Measurements from ENCODE around the gene RACGAP1.

Gene RACGAP1

DNA sequence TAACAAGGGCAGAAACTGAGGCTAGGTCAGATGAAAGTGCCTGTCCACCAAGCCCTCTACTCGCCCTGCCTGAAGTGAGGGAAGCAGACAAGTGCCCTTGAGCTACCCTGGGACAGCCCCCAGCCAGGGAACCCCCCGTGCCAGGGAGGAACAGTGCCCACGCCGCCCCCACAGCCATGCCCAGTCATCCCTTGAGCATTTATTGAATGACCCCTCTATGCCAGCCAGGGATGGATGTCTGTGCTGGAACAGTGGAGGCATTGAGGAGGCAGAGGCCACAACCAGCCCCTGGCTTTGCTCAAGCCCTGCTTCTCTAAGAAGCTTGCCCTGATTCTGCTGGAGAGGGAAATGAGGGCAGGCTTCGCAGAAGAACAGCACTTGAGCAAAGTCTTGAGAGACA, 56.3 kb downstream of the RACGAP1 start:
- Histone ChIP-seq H4K5ac (ENCODE audit: low read length) (no peak overlapping the region), H2BK120ac (ENCODE audit: low read depth, low read length) (no peak overlapping the region), H4K8ac (ENCODE audit: low read depth, low read length) (no peak overlapping the region), H3K23ac (ENCODE audit: low read length) (no peak overlapping the region), H3K4me2 (ENCODE audit: low read length) (no peak overlapping the region), H3K4me1 (ENCODE audit: control insufficient read depth, low read depth, low read length) (peaks cover 3% of the 10 kb centered on the region), H3K4ac (ENCODE audit: low read depth, low read length) (no peak overlapping the region), H3K79me2 (ENCODE audit: control insufficient read depth, insufficient read depth, low read length) (no peaks in the 10 kb centered on the region), H3K79me1 (ENCODE audit: low read length) (no peaks in the 10 kb centered on the region), H3K36me3 (ENCODE audit: control insufficient read depth, insufficient read depth, low read length) (no peaks in the 10 kb centered on the region), H2AK5ac (ENCODE audit: low read length) (no peak overlapping the region), H3K56ac (ENCODE audit: low read length) (no peak overlapping the region), H2BK5ac (ENCODE audit: low read length) (no peak overlapping the region), H3K9ac (ENCODE audit: low read length) (no peak overlapping the region), H2BK15ac (replicated peaks; ENCODE audit: low read depth) (no peak overlapping the region), H3K27ac (ENCODE audit: low read depth, low read length) (no peak overlapping the region), H3K18ac (ENCODE audit: low read length) (no peak overlapping the region), H3K27me3 (ENCODE audit: insufficient read depth, low read length, poor library complexity) (no peaks in the 10 kb centered on the region), H3K4me3 (ENCODE audit: low read length) (no peak overlapping the region)
- DNase-seq, result no peak
- WGBS (ENCODE audit: extremely low coverage, insufficient coverage, low lambda C conversion rate), result no CpG with 5 or more reads among the region's 5 CpGs

DNA sequence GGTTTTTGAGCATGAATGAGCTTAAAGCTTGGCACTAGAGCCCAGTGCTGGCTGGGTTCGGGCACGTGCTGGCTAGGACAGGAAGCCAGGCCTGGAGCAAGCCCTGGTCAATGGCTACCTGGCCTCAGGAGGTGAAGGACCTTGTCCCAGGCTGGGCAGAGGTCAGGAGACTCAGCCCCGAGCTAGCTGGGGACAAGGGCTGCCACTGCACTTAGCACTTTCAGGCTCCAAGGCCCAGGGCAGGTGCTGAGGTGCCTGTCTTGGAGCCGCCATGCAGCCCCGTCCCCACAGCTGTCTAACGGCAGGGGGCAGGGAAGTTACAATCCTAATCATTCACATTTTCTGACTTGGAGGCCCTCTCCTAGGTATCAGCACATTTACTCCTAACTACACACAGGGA, 56.8 kb downstream of the RACGAP1 start:
- no peak overlapping the region for H3K9ac ChIP-seq (ENCODE audit: low read length)
- no peak overlapping the region for H2BK5ac ChIP-seq (ENCODE audit: low read length)
- H2BK120ac ChIP-seq (ENCODE audit: low read depth, low read length), result no peak overlapping the region
- H3K18ac ChIP-seq (ENCODE audit: low read length), result no peak overlapping the region
- H3K56ac ChIP-seq (ENCODE audit: low read length), result no peak overlapping the region
- no peak for DNase-seq
- H3K23ac ChIP-seq (ENCODE audit: low read length), result no peak overlapping the region
- no peak overlapping the region for H4K5ac ChIP-seq (ENCODE audit: low read length)
- no peak overlapping the region for H3K27ac ChIP-seq (ENCODE audit: low read depth, low read length)
- no peaks in the 10 kb centered on the region for H3K27me3 ChIP-seq (ENCODE audit: insufficient read depth, low read length, poor library complexity)
- H3K4me1 ChIP-seq (ENCODE audit: control insufficient read depth, low read depth, low read length), result peaks cover 3% of the 10 kb centered on the region
- H4K8ac ChIP-seq (ENCODE audit: low read depth, low read length), result no peak overlapping the region
- H3K79me2 ChIP-seq (ENCODE audit: control insufficient read depth, insufficient read depth, low read length), result no peaks in the 10 kb centered on the region
- H2AK5ac ChIP-seq (ENCODE audit: low read length), result no peak overlapping the region
- H3K4me3 ChIP-seq (ENCODE audit: low read length), result no peak overlapping the region
- H3K36me3 ChIP-seq (ENCODE audit: control insufficient read depth, insufficient read depth, low read length), result no peaks in the 10 kb centered on the region
- H3K4me2 ChIP-seq (ENCODE audit: low read length), result no peak overlapping the region
- H3K4ac ChIP-seq (ENCODE audit: low read depth, low read length), result no peak overlapping the region
- H3K79me1 ChIP-seq (ENCODE audit: low read length), result no peaks in the 10 kb centered on the region
- WGBS (ENCODE audit: extremely low coverage, insufficient coverage, low lambda C conversion rate), result no CpG with 5 or more reads among the region's 6 CpGs
- H2BK15ac ChIP-seq (replicated peaks; ENCODE audit: low read depth), result no peak overlapping the region

- no peak overlapping the region for H4K5ac ChIP-seq (ENCODE audit: low read length)
- H3K4me1 ChIP-seq (ENCODE audit: control insufficient read depth, low read depth, low read length), result peaks cover 3% of the 10 kb centered on the region
- H3K56ac ChIP-seq (ENCODE audit: low read length), result peak overlapping the region; percentile 40
- no peak overlapping the region for H3K4me3 ChIP-seq (ENCODE audit: low read length)
- WGBS (ENCODE audit: extremely low coverage, insufficient coverage, low lambda C conversion rate), result no CpG with 5 or more reads among the region's 15 CpGs
- H2BK15ac ChIP-seq (replicated peaks; ENCODE audit: low read depth), result no peak overlapping the region
- H3K27me3 ChIP-seq (ENCODE audit: insufficient read depth, low read length, poor library complexity), result no peaks in the 10 kb centered on the region
- H3K79me2 ChIP-seq (ENCODE audit: control insufficient read depth, insufficient read depth, low read length), result no peaks in the 10 kb centered on the region
- H2BK120ac ChIP-seq (ENCODE audit: low read depth, low read length), result no peak overlapping the region
- H3K36me3 ChIP-seq (ENCODE audit: control insufficient read depth, insufficient read depth, low read length), result no peaks in the 10 kb centered on the region
- no peak overlapping the region for H4K8ac ChIP-seq (ENCODE audit: low read depth, low read length)
- H3K79me1 ChIP-seq (ENCODE audit: low read length), result no peaks in the 10 kb centered on the region
- peak overlapping the region; percentile 48 for H3K4me2 ChIP-seq (ENCODE audit: low read length)
- peak overlapping the region; percentile 41 for H3K9ac ChIP-seq (ENCODE audit: low read length)
- H2BK5ac ChIP-seq (ENCODE audit: low read length), result no peak overlapping the region
- no peak overlapping the region for H3K18ac ChIP-seq (ENCODE audit: low read length)
- DNase-seq, result no peak
- H3K4ac ChIP-seq (ENCODE audit: low read depth, low read length), result no peak overlapping the region
- no peak overlapping the region for H2AK5ac ChIP-seq (ENCODE audit: low read length)
- no peak overlapping the region for H3K23ac ChIP-seq (ENCODE audit: low read length)
- H3K27ac ChIP-seq (ENCODE audit: low read depth, low read length), result no peak overlapping the region
Measured at GRCh38 chr12:49967777-49968250, 57.5 kb downstream of the RACGAP1 start.

DNA sequence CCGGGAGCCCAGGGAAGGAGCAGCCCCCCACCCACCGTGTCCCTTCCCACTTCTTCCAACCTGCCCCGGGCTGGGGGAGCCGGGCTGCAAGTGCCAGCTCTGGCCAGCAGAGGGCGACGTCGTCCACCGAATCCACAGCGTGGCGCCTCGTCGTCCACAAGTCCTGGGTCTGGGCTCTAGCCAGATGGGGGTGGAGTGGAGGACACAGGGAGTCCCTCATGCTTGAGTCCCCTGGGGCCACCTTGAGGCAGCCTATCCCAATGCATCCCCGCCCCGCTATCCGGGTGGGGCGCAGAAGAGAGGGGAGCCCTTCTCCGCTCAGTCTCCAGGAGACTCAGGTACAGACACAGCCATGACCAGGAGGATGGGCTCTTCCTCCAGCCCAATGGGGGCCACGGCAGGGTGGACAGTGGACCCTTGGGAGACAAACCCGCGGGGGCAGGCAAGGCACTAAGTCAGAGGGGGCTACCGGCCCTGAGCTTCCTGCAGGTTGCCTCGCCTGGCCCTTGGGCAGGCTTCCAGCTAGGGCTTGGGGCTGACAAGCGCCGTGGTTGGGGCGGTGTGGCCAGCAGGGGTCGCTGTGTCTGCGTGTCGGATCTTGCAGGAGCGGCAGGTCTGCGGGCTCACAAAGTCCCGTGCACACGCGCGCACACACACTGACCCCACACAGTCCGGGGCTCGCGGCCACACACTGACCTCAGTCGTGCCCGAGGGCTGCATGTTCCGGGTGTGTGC, 58.1 kb downstream of the RACGAP1 start:
- Histone ChIP-seq H3K4me3 (ENCODE audit: low read length) (no peak overlapping the region), H3K27ac (ENCODE audit: low read depth, low read length) (no peak overlapping the region), H2BK15ac (replicated peaks; ENCODE audit: low read depth) (no peak overlapping the region), H3K4ac (ENCODE audit: low read depth, low read length) (no peak overlapping the region), H2AK5ac (ENCODE audit: low read length) (no peak overlapping the region), H3K9ac (ENCODE audit: low read length) (peak overlapping the region; percentile 41), H3K18ac (ENCODE audit: low read length) (no peak overlapping the region), H4K5ac (ENCODE audit: low read length) (no peak overlapping the region), H3K27me3 (ENCODE audit: insufficient read depth, low read length, poor library complexity) (no peaks in the 10 kb centered on the region), H3K79me1 (ENCODE audit: low read length) (no peaks in the 10 kb centered on the region), H3K56ac (ENCODE audit: low read length) (peak overlapping the region; percentile 40), H2BK120ac (ENCODE audit: low read depth, low read length) (no peak overlapping the region), H3K23ac (ENCODE audit: low read length) (no peak overlapping the region), H3K4me2 (ENCODE audit: low read length) (peak overlapping the region; percentile 48), H3K79me2 (ENCODE audit: control insufficient read depth, insufficient read depth, low read length) (no peaks in the 10 kb centered on the region), H3K36me3 (ENCODE audit: control insufficient read depth, insufficient read depth, low read length) (no peaks in the 10 kb centered on the region), H4K8ac (ENCODE audit: low read depth, low read length) (no peak overlapping the region), H2BK5ac (ENCODE audit: low read length) (no peak overlapping the region), H3K4me1 (ENCODE audit: control insufficient read depth, low read depth, low read length) (peaks cover 3% of the 10 kb centered on the region)
- WGBS (ENCODE audit: extremely low coverage, insufficient coverage, low lambda C conversion rate), result no CpG with 5 or more reads among the region's 40 CpGs
- DNase-seq, result peak; percentile 88

DNA sequence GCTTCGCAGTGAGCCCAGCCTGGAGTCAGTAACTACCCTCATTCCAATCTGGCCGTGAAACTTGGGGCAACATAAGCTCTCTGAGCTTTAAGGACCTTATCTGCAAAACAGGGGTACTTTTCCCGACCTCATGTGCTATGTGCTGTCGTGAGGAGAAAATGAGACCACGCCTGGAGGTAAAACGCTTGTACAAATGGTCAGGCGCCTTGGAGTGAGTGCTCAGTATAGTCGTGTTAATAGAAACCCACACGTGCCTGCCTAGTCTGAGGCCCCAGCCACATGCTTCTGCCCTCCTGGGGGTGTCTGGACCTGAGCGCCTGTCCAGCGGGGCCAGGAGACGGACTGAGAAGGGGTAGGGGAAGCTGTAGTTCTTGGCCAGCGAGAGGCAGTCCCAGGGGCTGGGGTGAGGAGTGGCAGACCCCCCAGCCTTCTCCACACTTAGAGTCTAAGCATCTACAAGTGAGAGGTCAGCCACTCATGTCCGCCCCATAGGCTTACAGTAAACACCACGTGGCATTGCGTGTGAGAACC, 58.7 kb downstream of the RACGAP1 start:
- Histone ChIP-seq H3K4me2 (ENCODE audit: low read length) (no peak overlapping the region), H3K27me3 (ENCODE audit: insufficient read depth, low read length, poor library complexity) (peaks cover 2% of the 10 kb centered on the region), H2AK5ac (ENCODE audit: low read length) (no peak overlapping the region), H4K8ac (ENCODE audit: low read depth, low read length) (no peak overlapping the region), H3K4me3 (ENCODE audit: low read length) (no peak overlapping the region), H3K18ac (ENCODE audit: low read length) (no peak overlapping the region), H3K27ac (ENCODE audit: low read depth, low read length) (no peak overlapping the region), H2BK120ac (ENCODE audit: low read depth, low read length) (no peak overlapping the region), H3K23ac (ENCODE audit: low read length) (no peak overlapping the region), H3K4me1 (ENCODE audit: control insufficient read depth, low read depth, low read length) (peaks cover 3% of the 10 kb centered on the region), H3K79me2 (ENCODE audit: control insufficient read depth, insufficient read depth, low read length) (no peaks in the 10 kb centered on the region), H2BK15ac (replicated peaks; ENCODE audit: low read depth) (no peak overlapping the region), H3K4ac (ENCODE audit: low read depth, low read length) (no peak overlapping the region), H3K56ac (ENCODE audit: low read length) (no peak overlapping the region), H4K5ac (ENCODE audit: low read length) (no peak overlapping the region), H2BK5ac (ENCODE audit: low read length) (no peak overlapping the region), H3K79me1 (ENCODE audit: low read length) (no peaks in the 10 kb centered on the region), H3K36me3 (ENCODE audit: control insufficient read depth, insufficient read depth, low read length) (no peaks in the 10 kb centered on the region), H3K9ac (ENCODE audit: low read length) (no peak overlapping the region)
- WGBS (ENCODE audit: extremely low coverage, insufficient coverage, low lambda C conversion rate), result no CpG with 5 or more reads among the region's 16 CpGs
- DNase-seq, result no peak

Data from mesendoderm (in vitro differentiated cells).